Muscle of leg (tissue), 11 donors: ENCODE data around the gene HBQ1. TPM values are rescaled to one million over a fixed set of nuclear protein-coding genes. Genes with fewer than 3 reads are reported as not detected.
"Not testable (repeated sequence)": the region's sequence is repeated elsewhere in the genome, so short reads cannot be mapped to it uniquely, and the experiment has no call there.

Experiments
- DNase-seq: peaks from one replicate; pipeline ENCODE4 v3.0.0; 2013
- H3K27ac ChIP-seq: one replicate; pipeline ENCODE4 v1.5.1; 2013; ENCODE audit warnings: mild to moderate bottlenecking, low read length, control low read depth
- H3K27me3 ChIP-seq: one replicate; pipeline ENCODE4 v1.6.1; 2013; ENCODE audit warnings: low read length; ENCODE audit not compliant: control insufficient read depth, insufficient read depth
- H3K36me3 ChIP-seq: one replicate; pipeline ENCODE4 v1.6.1; 2013; ENCODE audit warnings: low read length; ENCODE audit not compliant: control insufficient read depth, insufficient read depth
- H3K4me1 ChIP-seq: one replicate; pipeline ENCODE4 v1.6.1; 2013; ENCODE audit warnings: low read length; ENCODE audit not compliant: control insufficient read depth, insufficient read depth
- H3K4me3 ChIP-seq: one replicate; pipeline ENCODE4 v1.5.1; 2013; ENCODE audit warnings: low read length, control low read depth
- H3K9me3 ChIP-seq: replicated peaks from 2 replicates; pipeline ENCODE4 v1.6.1; 2013; ENCODE audit warnings: low read depth, low read length; ENCODE audit not compliant: control insufficient read depth
- WGBS: methylation state at CpG from one replicate; pipeline ENCODE4 v1.1.5; 2013; ENCODE audit warnings: missing lambda C conversion rate; ENCODE audit not compliant: insufficient coverage; 5-methylcytosine and 5-hydroxymethylcytosine counted together
- polyA plus RNA-seq, 8 donors: library from polyadenylated mRNA; unstranded; fragments of 120-200 nt; gene quantifications; one replicate each; pipeline versions ENCODE4 v1.2.1 to v1.2.3, GENCODE V29; 2013; ENCODE audit warnings: inconsistent platforms in 1 of 8, low replicate concordance in 1 of 8; ENCODE audit not compliant: insufficient read length in 8 of 8, insufficient read depth in 1 of 8
- total RNA-seq: library from RNA; stranded (reverse); fragments of 120-200 nt; gene quantifications from one replicate; pipeline ENCODE4 v1.2.4, GENCODE V29; 2013

HBQ1 gene
- total and polyA plus RNA-seq, 9 donors = 0.85 to 3.2 (median 2.0) TPM

- H3K36me3 ChIP-seq = peaks cover 69% of the 10 kb centered on the region
- H3K4me1 ChIP-seq, H3K27ac ChIP-seq, H3K9me3 ChIP-seq, H3K4me3 ChIP-seq, DNase-seq, H3K27me3 ChIP-seq: not testable (repeated sequence)
- 93% methylated on average over 3 of the region's 9 CpGs for WGBS
Measured at GRCh38 chr16:204046-204445, 23.8 kb downstream of the HBQ1 start.

- H3K4me3 ChIP-seq, H3K27ac ChIP-seq, H3K27me3 ChIP-seq, DNase-seq, H3K4me1 ChIP-seq, H3K9me3 ChIP-seq: not testable (repeated sequence)
- peaks cover 69% of the 10 kb centered on the region for H3K36me3 ChIP-seq
- no CpG with 5 or more reads among the region's 4 CpGs for WGBS
Measured at GRCh38 chr16:209359-209758, 29.1 kb downstream of the HBQ1 start.

- H3K36me3 ChIP-seq = peaks cover 74% of the 10 kb centered on the region
- DNase-seq, H3K9me3 ChIP-seq, H3K27ac ChIP-seq, H3K4me3 ChIP-seq, H3K4me1 ChIP-seq, H3K27me3 ChIP-seq: not testable (repeated sequence)
- 92% methylated on average over 7 of the region's 14 CpGs for WGBS
Measured at GRCh38 chr16:211631-212180, 31.4 kb downstream of the HBQ1 start.

GRCh38 chr16:212999-213398 lies 32.7 kb downstream of the HBQ1 start:
- no peaks in the 10 kb centered on the region for H3K9me3 ChIP-seq
- H3K36me3 ChIP-seq = peaks cover 70% of the 10 kb centered on the region
- no peak for DNase-seq
- no CpG with 5 or more reads among the region's 3 CpGs for WGBS
- H3K4me3 ChIP-seq = no peak overlapping the region
- H3K4me1 ChIP-seq = no peaks in the 10 kb centered on the region
- H3K27ac ChIP-seq = no peak overlapping the region
- H3K27me3 ChIP-seq = no peaks in the 10 kb centered on the region

- no peaks in the 10 kb centered on the region for H3K27me3 ChIP-seq
- no peaks in the 10 kb centered on the region for H3K4me1 ChIP-seq
- no peak overlapping the region for H3K27ac ChIP-seq
- no peak overlapping the region for H3K4me3 ChIP-seq
- H3K36me3 ChIP-seq = peaks cover 77% of the 10 kb centered on the region
- WGBS = no CpG with 5 or more reads among the region's 4 CpGs
- no peaks in the 10 kb centered on the region for H3K9me3 ChIP-seq
- DNase-seq = no peak
Measured at GRCh38 chr16:220021-220420, 39.8 kb downstream of the HBQ1 start.

- Histone ChIP-seq H3K4me1 (no peaks in the 10 kb centered on the region), H3K27ac (peak overlapping the region; percentile 98), H3K4me3 (peak overlapping the region; percentile 70), H3K36me3 (peaks cover 41% of the 10 kb centered on the region), H3K9me3 (no peaks in the 10 kb centered on the region), H3K27me3 (no peaks in the 10 kb centered on the region)
- no peak for DNase-seq
- WGBS = 0% methylated on average over 4 of the region's 9 CpGs
Measured at GRCh38 chr16:228151-228851, 48.0 kb downstream of the HBQ1 start.

- peak within 1 kb of the TSS; percentile 70 for H3K4me3 ChIP-seq
- under 1% methylated on average over 80 of the region's 88 CpGs for WGBS
- H3K9me3 ChIP-seq = no peaks in the 10 kb centered on the region
- no peaks in the 10 kb centered on the region for H3K4me1 ChIP-seq
- H3K36me3 ChIP-seq = peaks cover 34% of the 10 kb centered on the region
- H3K27ac ChIP-seq = peak within 1 kb of the TSS; percentile 98
- DNase-seq = peak; percentile 95
- H3K27me3 ChIP-seq = no peaks in the 10 kb centered on the region
Measured at GRCh38 chr16:228852-229730, 48.8 kb downstream of the HBQ1 start, which contains the start of gene LUC7L. Gene LUC7L (minus strand): TSS chr16:229449. CDS start chr16:229339, 110 bp downstream.

GRCh38 chr16:229731-230281 lies 49.5 kb downstream of the HBQ1 start:
- Histone ChIP-seq H3K4me3 (peak overlapping the region; percentile 70), H3K27me3 (no peaks in the 10 kb centered on the region), H3K4me1 (no peaks in the 10 kb centered on the region), H3K36me3 (peaks cover 27% of the 10 kb centered on the region), H3K9me3 (no peaks in the 10 kb centered on the region), H3K27ac (no peak overlapping the region)
- DNase-seq = no peak
- 100% methylated on average over 6 of the region's 22 CpGs for WGBS

- DNase-seq, H3K4me3 ChIP-seq, H3K27ac ChIP-seq: not testable (repeated sequence)
Measured at GRCh38 chr16:230351-230750, 50.1 kb downstream of the HBQ1 start.

More at GRCh38 chr16:230351-230750, 50.1 kb downstream of the HBQ1 start:
- peaks cover 23% of the 10 kb centered on the region for H3K36me3 ChIP-seq
- H3K9me3 ChIP-seq, H3K4me1 ChIP-seq, H3K27me3 ChIP-seq: not testable (repeated sequence)
- 95% methylated on average over 8 of the region's 18 CpGs for WGBS
